Panc1 (cell line): ENCODE results near the gene RDX.

ENCODE experiments used
- CTCF ChIP-seq: fragments of 450-650 bp; IDR thresholded peaks from 2 replicates; pipeline ENCODE4 v1.5.1; 2017; ENCODE audit warnings: mild to moderate bottlenecking
- SIN3A ChIP-seq: IDR thresholded peaks from 2 replicates; pipeline ENCODE4 v1.6.1; 2012; ENCODE audit warnings: low read depth, mild to moderate bottlenecking, low read length, moderate library complexity, borderline replicate concordance; ENCODE audit not compliant: insufficient read depth
- TCF7L2 ChIP-seq: IDR thresholded peaks from 2 replicates; pipeline ENCODE4 v1.6.1; 2011; ENCODE audit warnings: mild to moderate bottlenecking, low read depth, low read length, inconsistent platforms
- TF ChIP-seq, protein P1 (sequence below), 2 experiments: IDR thresholded peaks; 2 replicates each; pipeline ENCODE4 v1.6.1; 2011 to 2012; ENCODE audit warnings: low read depth in 2 of 2, control low read depth in 1 of 2, low read length in 1 of 2, mild to moderate bottlenecking in 1 of 2, moderate library complexity in 1 of 2; ENCODE audit not compliant: insufficient read depth in 1 of 2

GRCh38 chr11:110305169-110306018 is 9.0 kb upstream of the RDX start:
- no peak for TF ChIP-seq CTCF
- peak; percentile 89 for TF ChIP-seq TCF7L2
- no peak for TF ChIP-seq SIN3A
- TF ChIP-seq, protein P1, sequence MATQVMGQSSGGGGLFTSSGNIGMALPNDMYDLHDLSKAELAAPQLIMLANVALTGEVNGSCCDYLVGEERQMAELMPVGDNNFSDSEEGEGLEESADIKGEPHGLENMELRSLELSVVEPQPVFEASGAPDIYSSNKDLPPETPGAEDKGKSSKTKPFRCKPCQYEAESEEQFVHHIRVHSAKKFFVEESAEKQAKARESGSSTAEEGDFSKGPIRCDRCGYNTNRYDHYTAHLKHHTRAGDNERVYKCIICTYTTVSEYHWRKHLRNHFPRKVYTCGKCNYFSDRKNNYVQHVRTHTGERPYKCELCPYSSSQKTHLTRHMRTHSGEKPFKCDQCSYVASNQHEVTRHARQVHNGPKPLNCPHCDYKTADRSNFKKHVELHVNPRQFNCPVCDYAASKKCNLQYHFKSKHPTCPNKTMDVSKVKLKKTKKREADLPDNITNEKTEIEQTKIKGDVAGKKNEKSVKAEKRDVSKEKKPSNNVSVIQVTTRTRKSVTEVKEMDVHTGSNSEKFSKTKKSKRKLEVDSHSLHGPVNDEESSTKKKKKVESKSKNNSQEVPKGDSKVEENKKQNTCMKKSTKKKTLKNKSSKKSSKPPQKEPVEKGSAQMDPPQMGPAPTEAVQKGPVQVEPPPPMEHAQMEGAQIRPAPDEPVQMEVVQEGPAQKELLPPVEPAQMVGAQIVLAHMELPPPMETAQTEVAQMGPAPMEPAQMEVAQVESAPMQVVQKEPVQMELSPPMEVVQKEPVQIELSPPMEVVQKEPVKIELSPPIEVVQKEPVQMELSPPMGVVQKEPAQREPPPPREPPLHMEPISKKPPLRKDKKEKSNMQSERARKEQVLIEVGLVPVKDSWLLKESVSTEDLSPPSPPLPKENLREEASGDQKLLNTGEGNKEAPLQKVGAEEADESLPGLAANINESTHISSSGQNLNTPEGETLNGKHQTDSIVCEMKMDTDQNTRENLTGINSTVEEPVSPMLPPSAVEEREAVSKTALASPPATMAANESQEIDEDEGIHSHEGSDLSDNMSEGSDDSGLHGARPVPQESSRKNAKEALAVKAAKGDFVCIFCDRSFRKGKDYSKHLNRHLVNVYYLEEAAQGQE (IDR thresholded peaks at IDR 0.05; ENCODE audit: insufficient read depth in 1 of 2, low read depth in 2 of 2, low read length in 1 of 2), result no peak
